ENCODE results near the gene UBE2L6. TPM values are rescaled to one million over a fixed set of nuclear protein-coding genes. Genes with fewer than 3 reads are reported as not detected.
A peak's percentile ranks its signal among the peaks of the same experiment; 100 is the strongest.

Gene UBE2L6
- total RNA-seq, 1 donor from 2014 or later: 163 TPM

GRCh38 chr11:57513911-57514537, 53.4 kb downstream of the UBE2L6 start:
- no peak for DNase-seq (ENCODE audit: low spot score)
- Mint-ChIP-seq H3K4me1 (ENCODE audit: low read depth) (peaks cover 17% of the 10 kb centered on the region), H3K27me3 (ENCODE audit: insufficient read depth) (peaks cover 4% of the 10 kb centered on the region), H3K9me3 (no peaks in the 10 kb centered on the region), H3K4me3 (peak overlapping the region; percentile 99), H3K36me3 (ENCODE audit: low read depth) (peaks cover 1% of the 10 kb centered on the region), H3K27ac (peak overlapping the region; percentile 29)
- intact Hi-C loops (cut with micrococcal nuclease): loop anchor here (1.0 to 5.0 kb wide), 3 partner anchors 15 to 52 kb away; partner anchors contain the start of gene RTN4RL2

GRCh38 chr11:57513452-57513795, 54.0 kb downstream of the UBE2L6 start:
- Mint-ChIP-seq H3K4me3 (peak overlapping the region; percentile 79), H3K27ac (no peak overlapping the region)
- intact Hi-C loops (cut with micrococcal nuclease): loop anchor here (5.0 kb wide), 1 partner anchor 51 kb away; the partner anchor contains the start of gene RTN4RL2

GRCh38 chr11:57512646-57513451, 54.6 kb downstream of the UBE2L6 start:
- Mint-ChIP-seq H3K4me3 (peak overlapping the region; percentile 79), H3K27ac (peak overlapping the region; percentile 58), H3K27me3 (ENCODE audit: insufficient read depth) (peaks cover 4% of the 10 kb centered on the region), H3K36me3 (ENCODE audit: low read depth) (peaks cover 1% of the 10 kb centered on the region), H3K9me3 (no peaks in the 10 kb centered on the region), H3K4me1 (ENCODE audit: low read depth) (peaks cover 17% of the 10 kb centered on the region)
- intact Hi-C loops (cut with micrococcal nuclease): loop anchor here (5.0 kb wide), 1 partner anchor 51 kb away; the partner anchor contains the start of gene RTN4RL2
- no peak for DNase-seq (ENCODE audit: low spot score)

More at GRCh38 chr11:57513452-57513795, 54.0 kb downstream of the UBE2L6 start:
- H3K36me3 Mint-ChIP-seq (ENCODE audit: low read depth): peaks cover 1% of the 10 kb centered on the region
- H3K9me3 Mint-ChIP-seq: no peaks in the 10 kb centered on the region
- peaks cover 4% of the 10 kb centered on the region for H3K27me3 Mint-ChIP-seq (ENCODE audit: insufficient read depth)
- no peak for DNase-seq (ENCODE audit: low spot score)
- peaks cover 17% of the 10 kb centered on the region for H3K4me1 Mint-ChIP-seq (ENCODE audit: low read depth)

GRCh38 chr11:57511741-57512430, 55.6 kb downstream of the UBE2L6 start:
- intact Hi-C loops (cut with micrococcal nuclease): loop anchor here (5.0 kb wide), 1 partner anchor 50 kb away; the partner anchor contains the start of gene RTN4RL2
- Mint-ChIP-seq H3K36me3 (ENCODE audit: low read depth) (peaks cover 1% of the 10 kb centered on the region), H3K4me3 (no peak overlapping the region), H3K9me3 (no peaks in the 10 kb centered on the region), H3K4me1 (ENCODE audit: low read depth) (peaks cover 17% of the 10 kb centered on the region), H3K27me3 (ENCODE audit: insufficient read depth) (peaks cover 4% of the 10 kb centered on the region), H3K27ac (no peak overlapping the region)
- no peak for DNase-seq (ENCODE audit: low spot score)

- H3K4me3 Mint-ChIP-seq: no peak overlapping the region
These were observed 58.9 kb downstream of the UBE2L6 start for GRCh38 chr11:57508341-57509170.

GRCh38 chr11:57506522-57506921, 61.0 kb downstream of the UBE2L6 start:
- Mint-ChIP-seq H3K27me3 (ENCODE audit: insufficient read depth) (no peaks in the 10 kb centered on the region), H3K9me3 (no peaks in the 10 kb centered on the region), H3K4me3 (no peak overlapping the region), H3K27ac (no peak overlapping the region), H3K4me1 (ENCODE audit: low read depth) (no peaks in the 10 kb centered on the region), H3K36me3 (ENCODE audit: low read depth) (peaks cover 2% of the 10 kb centered on the region)
- intact Hi-C loops (cut with micrococcal nuclease): no loop called here
- no peak for DNase-seq (ENCODE audit: low spot score)

More at GRCh38 chr11:57508341-57509170, 58.9 kb downstream of the UBE2L6 start:
- Mint-ChIP-seq H3K9me3 (no peaks in the 10 kb centered on the region), H3K27ac (no peak overlapping the region), H3K36me3 (ENCODE audit: low read depth) (peaks cover 2% of the 10 kb centered on the region), H3K27me3 (ENCODE audit: insufficient read depth) (no peaks in the 10 kb centered on the region), H3K4me1 (ENCODE audit: low read depth) (peaks cover 8% of the 10 kb centered on the region)
- no peak for DNase-seq (ENCODE audit: low spot score)
- intact Hi-C loops (cut with micrococcal nuclease): no loop called here

- H3K27ac Mint-ChIP-seq: no peak overlapping the region
- no peak for DNase-seq (ENCODE audit: low spot score)
- H3K36me3 Mint-ChIP-seq (ENCODE audit: low read depth): peaks cover 9% of the 10 kb centered on the region
- H3K9me3 Mint-ChIP-seq: no peaks in the 10 kb centered on the region
- H3K4me1 Mint-ChIP-seq (ENCODE audit: low read depth): peaks cover 8% of the 10 kb centered on the region
- H3K27me3 Mint-ChIP-seq (ENCODE audit: insufficient read depth): no peaks in the 10 kb centered on the region
- H3K4me3 Mint-ChIP-seq: no peak overlapping the region
- intact Hi-C loops (cut with micrococcal nuclease): no loop called here
These were observed 63.0 kb downstream of the UBE2L6 start for GRCh38 chr11:57504511-57504910.

GRCh38 chr11:57502870-57503269, 64.6 kb downstream of the UBE2L6 start:
- Mint-ChIP-seq H3K4me3 (no peak overlapping the region), H3K4me1 (ENCODE audit: low read depth) (peaks cover 8% of the 10 kb centered on the region), H3K27ac (no peak overlapping the region), H3K27me3 (ENCODE audit: insufficient read depth) (no peaks in the 10 kb centered on the region), H3K36me3 (ENCODE audit: low read depth) (peaks cover 8% of the 10 kb centered on the region), H3K9me3 (no peaks in the 10 kb centered on the region)
- DNase-seq (ENCODE audit: low spot score): no peak
- intact Hi-C loops (cut with micrococcal nuclease): no loop called here

- H3K36me3 Mint-ChIP-seq (ENCODE audit: low read depth): peaks cover 8% of the 10 kb centered on the region
- intact Hi-C loops (cut with micrococcal nuclease): no loop called here
- H3K27ac Mint-ChIP-seq: no peak overlapping the region
- no peaks in the 10 kb centered on the region for H3K27me3 Mint-ChIP-seq (ENCODE audit: insufficient read depth)
- peaks cover 8% of the 10 kb centered on the region for H3K4me1 Mint-ChIP-seq (ENCODE audit: low read depth)
- no peaks in the 10 kb centered on the region for H3K9me3 Mint-ChIP-seq
- no peak overlapping the region for H3K4me3 Mint-ChIP-seq
- no peak for DNase-seq (ENCODE audit: low spot score)
These were observed 65.1 kb downstream of the UBE2L6 start for GRCh38 chr11:57502376-57502775.

- H3K9me3 Mint-ChIP-seq: no peaks in the 10 kb centered on the region
- no peak overlapping the region for H3K4me3 Mint-ChIP-seq
- no peak overlapping the region for H3K27ac Mint-ChIP-seq
- H3K27me3 Mint-ChIP-seq (ENCODE audit: insufficient read depth): no peaks in the 10 kb centered on the region
- DNase-seq (ENCODE audit: low spot score): no peak
- intact Hi-C loops (cut with micrococcal nuclease): no loop called here
- H3K36me3 Mint-ChIP-seq (ENCODE audit: low read depth): peaks cover 8% of the 10 kb centered on the region
- peaks cover 8% of the 10 kb centered on the region for H3K4me1 Mint-ChIP-seq (ENCODE audit: low read depth)
These were observed 65.5 kb downstream of the UBE2L6 start for GRCh38 chr11:57501953-57502352.

Data from activated T-helper 1 cell treated with anti-CD3 and anti-CD28 coated beads, Interleukin-12 subunit alpha, Interleukin-12 subunit beta, Interleukin-2, Interleukin-4 antibody, amounts not matched to agents 30 ng/mL and 10 ng/mL and 1 ng/mL, durations not matched to agents 14 hours and 24 hours and 36 hours (primary cell).